Osteoblast (primary cell): ENCODE data around the gene RASAL3. TPM values are rescaled to one million over a fixed set of nuclear protein-coding genes. Genes with fewer than 3 reads are reported as not detected.
A peak's percentile ranks its signal among the peaks of the same experiment; 100 is the strongest.

Experiments
- DNase-seq: peaks from one replicate; pipeline ENCODE4 v3.0.0; 2011; ENCODE audit warnings: low spot score, mixed read lengths; ENCODE audit not compliant: insufficient read length; ENCODE audit errors: missing footprints
- H2AFZ ChIP-seq: 2 replicates; pipeline ENCODE4 v1.6.0; 2011; ENCODE audit warnings: mild to moderate bottlenecking, low read length
- H3K27ac ChIP-seq: 2 replicates; pipeline ENCODE4 v1.5.1; 2011; ENCODE audit warnings: mild to moderate bottlenecking, low read depth, low read length, moderate library complexity
- H3K27me3 ChIP-seq: 2 replicates; pipeline ENCODE4 v1.6.0; 2012; ENCODE audit warnings: mild to moderate bottlenecking, control low read depth, inconsistent platforms, low read length, moderate library complexity; ENCODE audit not compliant: insufficient read depth
- H3K36me3 ChIP-seq: 2 replicates; pipeline ENCODE4 v1.5.1; 2011; ENCODE audit warnings: mild to moderate bottlenecking, low read length, control low read depth, moderate library complexity; ENCODE audit not compliant: insufficient read depth
- H3K4me1 ChIP-seq: 2 replicates; pipeline ENCODE4 v1.5.1; 2011; ENCODE audit warnings: mild to moderate bottlenecking, low read length, control low read depth, moderate library complexity; ENCODE audit not compliant: insufficient read depth
- H3K4me2 ChIP-seq: 2 replicates; pipeline ENCODE4 v1.6.0; 2011; ENCODE audit warnings: mild to moderate bottlenecking, low read length; ENCODE audit not compliant: insufficient read depth
- H3K4me3 ChIP-seq: fragments of 200-600 bp; sonication (generic); 3 replicates; pipeline ENCODE4 v1.5.1; 2012; ENCODE audit warnings: mild to moderate bottlenecking, low read length, inconsistent platforms; ENCODE audit not compliant: insufficient read depth
- H3K79me2 ChIP-seq: 2 replicates; pipeline ENCODE4 v1.6.0; 2012; ENCODE audit warnings: mild to moderate bottlenecking, low read length, control low read depth, inconsistent platforms; ENCODE audit not compliant: insufficient read depth
- H3K9me3 ChIP-seq: 2 replicates; pipeline ENCODE4 v1.5.1; 2011; ENCODE audit warnings: low read depth, low read length, control low read depth
- H4K20me1 ChIP-seq: 2 replicates; pipeline ENCODE4 v1.6.0; 2012; ENCODE audit warnings: mild to moderate bottlenecking, low read length, control low read depth; ENCODE audit not compliant: insufficient read depth
- total RNA-seq: library from RNA; depleted of rRNA; stranded (reverse); fragments of >200 nt; gene quantifications from 2 replicates; pipeline ENCODE4 v1.2.3, GENCODE V29; 2012
- TF ChIP-seq, protein P1 (sequence below): IDR thresholded peaks from 2 replicates; pipeline ENCODE4 v1.5.1; 2011; ENCODE audit warnings: mild to moderate bottlenecking, low read depth, low read length, moderate library complexity; ENCODE audit errors: extremely low read depth

RASAL3 gene
- total RNA-seq, 1 donor: under 0.01 TPM

DNA sequence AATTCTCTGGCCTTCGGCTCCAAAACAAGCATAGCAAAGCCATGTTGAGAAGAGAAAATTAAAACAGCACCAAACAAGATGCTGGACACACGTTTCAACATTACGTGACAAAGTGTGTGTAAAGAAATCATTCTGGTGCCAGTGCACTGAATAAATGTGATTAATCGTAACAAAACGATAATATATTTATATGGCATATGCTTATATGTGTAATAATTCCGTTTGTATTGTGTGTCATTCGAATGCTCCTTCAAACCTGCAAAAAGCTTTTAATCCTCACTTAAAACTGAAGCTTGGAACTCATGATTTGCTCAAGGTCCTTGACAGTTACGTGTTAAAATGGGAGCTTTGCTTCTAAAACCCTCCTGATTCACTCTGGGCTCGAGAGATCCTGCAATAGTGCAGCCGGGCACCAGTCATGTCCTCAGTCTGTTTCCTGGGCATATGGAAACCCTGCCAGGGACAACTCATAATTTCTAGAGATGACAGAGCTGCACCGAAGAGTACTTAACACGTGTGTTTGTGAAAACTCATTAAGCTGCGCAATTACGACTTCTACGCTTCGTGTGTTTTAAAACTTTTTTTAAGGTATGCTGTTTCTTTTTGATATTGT is 44.8 kb downstream of the RASAL3 start:
- peak overlapping the region; percentile 96 for H3K4me2 ChIP-seq
- H3K27ac ChIP-seq: peak overlapping the region; percentile 54
- TF ChIP-seq, protein P1, sequence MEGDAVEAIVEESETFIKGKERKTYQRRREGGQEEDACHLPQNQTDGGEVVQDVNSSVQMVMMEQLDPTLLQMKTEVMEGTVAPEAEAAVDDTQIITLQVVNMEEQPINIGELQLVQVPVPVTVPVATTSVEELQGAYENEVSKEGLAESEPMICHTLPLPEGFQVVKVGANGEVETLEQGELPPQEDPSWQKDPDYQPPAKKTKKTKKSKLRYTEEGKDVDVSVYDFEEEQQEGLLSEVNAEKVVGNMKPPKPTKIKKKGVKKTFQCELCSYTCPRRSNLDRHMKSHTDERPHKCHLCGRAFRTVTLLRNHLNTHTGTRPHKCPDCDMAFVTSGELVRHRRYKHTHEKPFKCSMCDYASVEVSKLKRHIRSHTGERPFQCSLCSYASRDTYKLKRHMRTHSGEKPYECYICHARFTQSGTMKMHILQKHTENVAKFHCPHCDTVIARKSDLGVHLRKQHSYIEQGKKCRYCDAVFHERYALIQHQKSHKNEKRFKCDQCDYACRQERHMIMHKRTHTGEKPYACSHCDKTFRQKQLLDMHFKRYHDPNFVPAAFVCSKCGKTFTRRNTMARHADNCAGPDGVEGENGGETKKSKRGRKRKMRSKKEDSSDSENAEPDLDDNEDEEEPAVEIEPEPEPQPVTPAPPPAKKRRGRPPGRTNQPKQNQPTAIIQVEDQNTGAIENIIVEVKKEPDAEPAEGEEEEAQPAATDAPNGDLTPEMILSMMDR: no peak
- no peaks in the 10 kb centered on the region for H3K27me3 ChIP-seq
- H2AFZ ChIP-seq: peak overlapping the region; percentile 83
- peak; percentile 96 for DNase-seq
- H3K36me3 ChIP-seq: peaks cover 31% of the 10 kb centered on the region
- peaks cover 39% of the 10 kb centered on the region for H4K20me1 ChIP-seq
- H3K79me2 ChIP-seq: peaks cover 42% of the 10 kb centered on the region
- no peaks in the 10 kb centered on the region for H3K9me3 ChIP-seq
- H3K4me1 ChIP-seq: peaks cover 21% of the 10 kb centered on the region
- H3K4me3 ChIP-seq: peak overlapping the region; percentile 93

DNA sequence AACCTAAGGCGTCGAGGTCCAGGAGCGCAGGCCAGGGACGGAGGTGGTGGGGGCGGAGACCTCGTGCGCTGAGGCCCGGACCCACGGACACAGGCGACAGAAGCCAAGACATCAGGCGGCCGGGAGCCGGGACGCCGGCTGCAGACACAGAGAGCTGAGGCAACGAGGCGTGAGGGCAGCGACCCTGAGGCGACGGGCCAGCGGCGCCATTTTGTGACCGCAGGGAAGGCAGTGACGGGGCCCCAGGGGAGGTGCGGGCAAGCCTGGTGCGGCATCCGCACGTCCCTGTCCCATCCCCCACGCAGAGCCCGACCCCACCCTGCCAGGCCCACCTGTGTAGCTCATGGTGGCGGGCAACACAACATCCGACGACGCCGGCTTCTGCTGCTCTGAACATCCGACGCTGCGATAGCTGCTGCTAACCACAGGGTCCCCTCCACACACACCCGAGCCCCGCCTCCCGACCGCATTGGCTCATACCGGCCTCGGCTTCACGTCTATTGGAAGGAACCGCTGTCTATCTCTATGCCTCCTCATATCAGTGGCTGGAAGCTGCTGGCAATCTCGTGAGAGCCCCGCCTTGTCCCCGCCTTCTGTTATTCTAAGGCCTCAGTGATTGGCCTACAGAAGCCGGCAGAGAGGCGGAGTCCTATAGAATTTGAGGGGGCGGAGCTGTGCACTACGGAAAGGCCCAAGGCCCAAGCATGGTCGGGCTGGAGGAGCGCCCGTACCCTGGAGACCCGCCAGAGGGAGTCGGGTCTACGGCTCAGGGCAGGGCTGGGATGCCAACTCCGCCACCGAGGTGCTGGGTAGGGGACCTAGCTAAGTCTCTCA is 45.5 kb downstream of the RASAL3 start, which contains the start of gene AKAP8L:
TSS of gene AKAP8L (minus strand) at position 410 of the 834 bp plus-strand sequence. CDS start at position 345, 65 bp downstream.
- TF ChIP-seq, protein P1: peak; percentile 44
- no peaks in the 10 kb centered on the region for H3K27me3 ChIP-seq
- peak within 1 kb of the TSS; percentile 96 for H3K4me2 ChIP-seq
- peak within 1 kb of the TSS; percentile 89 for H3K27ac ChIP-seq
- H3K9me3 ChIP-seq: no peaks in the 10 kb centered on the region
- peaks cover 24% of the 10 kb centered on the region for H3K36me3 ChIP-seq
- peak within 1 kb of the TSS; percentile 93 for H3K4me3 ChIP-seq
- DNase-seq: peak; percentile 100
- H3K79me2 ChIP-seq: peaks cover 49% of the 10 kb centered on the region
- peaks cover 40% of the 10 kb centered on the region for H4K20me1 ChIP-seq
- peaks cover 21% of the 10 kb centered on the region for H3K4me1 ChIP-seq
- H2AFZ ChIP-seq: peak within 1 kb of the TSS; percentile 90

DNA sequence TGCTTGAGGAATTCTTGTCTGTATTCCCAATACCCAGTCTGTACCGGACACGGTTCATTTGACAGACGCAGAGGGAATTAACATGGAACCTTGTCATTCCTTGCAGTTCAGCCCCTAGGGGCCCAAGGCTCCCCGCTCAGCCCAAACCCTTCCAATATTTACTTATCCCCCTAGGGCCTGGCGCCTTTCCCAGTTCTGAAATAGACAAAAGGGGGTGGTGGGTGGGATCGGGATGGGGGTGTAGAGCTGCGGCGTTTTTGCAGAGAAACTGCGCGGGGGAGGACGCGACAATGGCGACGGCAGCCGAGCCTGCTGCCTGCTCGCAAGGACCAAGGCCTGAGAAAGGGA is 46.1 kb downstream of the RASAL3 start:
- Histone ChIP-seq H3K4me1 (peaks cover 21% of the 10 kb centered on the region), H3K4me2 (peak overlapping the region; percentile 96), H3K27ac (peak overlapping the region; percentile 89), H3K9me3 (no peaks in the 10 kb centered on the region), H3K4me3 (peak overlapping the region; percentile 93), H2AFZ (peak overlapping the region; percentile 90), H3K36me3 (peaks cover 18% of the 10 kb centered on the region), H3K79me2 (peaks cover 55% of the 10 kb centered on the region), H4K20me1 (peaks cover 43% of the 10 kb centered on the region), H3K27me3 (no peaks in the 10 kb centered on the region)
- DNase-seq: peak; percentile 78
- TF ChIP-seq, protein P1: no peak

DNA sequence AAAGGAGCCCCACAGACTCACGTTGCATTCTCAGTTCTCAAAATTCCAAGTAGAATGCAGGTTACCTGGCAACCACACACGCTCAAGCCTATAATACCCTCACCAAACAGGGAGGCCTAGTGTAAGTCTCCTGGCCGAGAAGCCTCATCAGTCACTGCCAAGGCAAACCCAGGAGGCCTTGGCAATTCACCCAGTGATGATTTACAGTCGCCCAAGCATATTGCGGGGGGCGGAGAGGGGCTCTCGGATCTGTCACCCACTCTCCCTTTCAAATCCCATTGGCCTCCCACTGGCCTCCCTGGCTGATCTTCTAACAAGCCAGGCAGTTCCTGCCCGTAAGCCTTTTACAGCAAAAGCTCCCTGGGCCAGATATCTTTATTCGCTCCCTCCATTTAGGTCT is 46.6 kb downstream of the RASAL3 start:
- Histone ChIP-seq H3K4me2 (peak overlapping the region; percentile 96), H3K4me3 (peak overlapping the region; percentile 93), H4K20me1 (peaks cover 48% of the 10 kb centered on the region), H3K9me3 (no peaks in the 10 kb centered on the region), H3K27me3 (no peaks in the 10 kb centered on the region), H3K4me1 (peaks cover 21% of the 10 kb centered on the region), H3K79me2 (peaks cover 60% of the 10 kb centered on the region), H3K27ac (peak overlapping the region; percentile 89), H3K36me3 (peaks cover 16% of the 10 kb centered on the region), H2AFZ (no peak overlapping the region)
- peak; percentile 92 for DNase-seq
- TF ChIP-seq, protein P1: no peak
